ES-I3 (cell line): ENCODE results near the gene PRSS33.

Experiments
- H3K36me3 ChIP-seq: 2 replicates; pipeline ENCODE4 v1.6.1; 2013; ENCODE audit warnings: mild to moderate bottlenecking, low read length, control low read depth, moderate library complexity; ENCODE audit not compliant: insufficient read depth
- H3K4me1 ChIP-seq: 2 replicates; pipeline ENCODE4 v1.6.1; 2013; ENCODE audit warnings: mild to moderate bottlenecking, control low read depth, low read length; ENCODE audit not compliant: insufficient read depth
- H3K9ac ChIP-seq: 2 replicates; pipeline ENCODE4 v1.6.1; 2013; ENCODE audit warnings: low read depth, mild to moderate bottlenecking, low read length, moderate library complexity
- H3K9me3 ChIP-seq: 2 replicates; pipeline ENCODE4 v1.6.1; 2013; ENCODE audit warnings: mild to moderate bottlenecking, low read length, moderate library complexity; ENCODE audit not compliant: control insufficient read depth, insufficient read depth

PRSS33 gene

DNA sequence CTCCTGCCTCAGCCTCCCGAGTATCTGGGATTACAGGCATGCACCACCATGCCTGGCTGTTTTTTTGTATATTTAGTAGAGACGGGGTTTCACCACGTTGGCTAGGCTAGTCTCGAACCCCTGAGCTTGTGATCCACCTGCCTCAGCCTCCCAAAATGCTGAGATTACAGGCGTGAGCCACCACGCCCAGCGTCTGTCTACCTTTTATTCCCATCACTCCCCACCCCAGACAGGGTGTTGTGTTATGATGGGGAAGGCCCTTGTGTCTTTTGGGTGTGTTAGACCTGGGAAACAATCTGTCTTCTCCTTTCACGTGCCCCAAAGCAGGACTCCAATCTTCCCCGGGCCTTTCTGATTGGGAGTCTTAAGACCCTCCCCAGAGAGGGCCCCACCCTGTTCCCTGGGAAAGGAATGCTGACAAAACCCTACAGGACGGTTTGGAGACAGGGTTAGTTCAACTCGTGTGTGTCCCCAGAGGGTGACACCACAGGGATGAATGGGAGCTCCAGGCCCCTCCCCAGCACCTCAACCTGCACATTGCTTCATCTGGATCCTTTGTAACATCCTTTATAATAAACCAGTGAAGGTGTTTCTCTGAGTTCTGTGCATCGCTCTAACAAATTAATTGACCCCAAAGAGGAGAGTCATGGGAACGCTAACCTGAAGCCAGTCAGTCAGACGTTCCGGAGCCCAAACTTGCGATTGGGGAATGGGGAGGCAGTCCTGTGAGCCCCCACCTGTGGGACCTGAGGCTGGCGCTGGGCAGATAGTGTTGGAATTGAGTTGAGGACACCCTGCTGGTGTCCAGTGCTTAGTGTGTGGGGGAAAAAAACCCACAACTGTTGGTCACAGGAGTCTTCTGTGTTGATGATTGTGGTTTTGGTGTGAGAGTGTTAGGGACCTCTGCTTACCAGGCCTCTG is 7.1 kb downstream of the PRSS33 start:
- H3K36me3 ChIP-seq = peaks cover 2% of the 10 kb centered on the region
- no peak overlapping the region for H3K9ac ChIP-seq
- H3K4me1 ChIP-seq = peaks cover 17% of the 10 kb centered on the region; the same call in 1 of the 2 replicates
- no peaks in the 10 kb centered on the region for H3K9me3 ChIP-seq

DNA sequence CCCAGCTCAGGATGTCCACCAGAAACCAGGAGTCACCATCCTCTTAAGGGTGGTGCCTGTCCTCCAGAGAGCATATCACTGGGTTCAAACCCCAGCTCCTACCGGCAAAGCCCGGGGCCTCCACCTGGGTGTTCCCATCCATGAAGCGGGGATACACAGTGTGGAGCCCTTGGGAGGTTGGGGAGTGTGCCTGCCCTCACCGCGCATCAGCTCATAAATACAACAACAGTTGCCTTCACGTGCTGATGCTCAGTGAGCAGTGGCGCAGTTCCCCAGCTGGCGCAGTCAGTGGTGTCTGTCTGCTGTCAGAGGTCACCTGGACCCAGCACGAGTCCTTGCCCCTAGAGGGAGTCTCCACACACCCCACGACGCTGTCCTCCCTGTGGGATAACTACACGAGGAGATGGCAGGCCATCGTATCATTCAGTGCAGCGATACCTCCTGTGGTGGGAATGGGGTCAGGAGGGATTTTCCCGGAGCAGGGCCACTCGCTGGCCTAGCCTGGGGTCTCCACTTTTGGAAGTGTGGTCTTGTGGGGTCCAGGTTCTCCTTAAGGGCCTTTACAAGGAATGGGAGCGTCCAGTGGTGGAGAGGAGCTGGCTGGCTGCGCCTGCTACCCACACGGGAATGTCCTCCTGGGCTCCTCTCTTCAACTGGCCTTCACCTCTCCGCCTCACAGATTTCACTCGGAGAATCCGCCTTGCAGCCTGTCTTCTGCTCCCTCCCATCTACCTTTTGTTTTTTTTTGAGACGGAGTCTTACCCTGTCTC is 8.0 kb downstream of the PRSS33 start:
- Histone ChIP-seq H3K9me3 (no peaks in the 10 kb centered on the region), H3K9ac (no peak overlapping the region), H3K4me1 (peaks cover 17% of the 10 kb centered on the region; the same call in 1 of the 2 replicates), H3K36me3 (peaks cover 9% of the 10 kb centered on the region)

DNA sequence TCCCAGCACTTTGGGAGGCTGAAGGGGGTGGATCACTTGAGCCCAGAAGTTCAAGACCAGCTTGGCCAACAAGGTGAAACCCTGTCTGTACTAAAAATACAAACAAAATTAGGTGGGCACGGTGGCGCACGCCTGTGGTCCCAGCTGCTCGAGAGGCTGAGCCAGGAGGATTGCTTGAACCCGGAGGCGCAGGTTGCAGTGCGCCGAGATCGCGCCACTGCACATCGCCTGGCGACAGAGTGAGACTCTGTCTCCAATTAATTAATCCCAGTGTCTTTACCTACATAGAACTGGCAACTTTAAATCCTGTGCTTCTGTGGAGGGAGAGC is 8.8 kb downstream of the PRSS33 start:
- H3K36me3 ChIP-seq = peaks cover 10% of the 10 kb centered on the region
- peaks cover 17% of the 10 kb centered on the region; the same call in 1 of the 2 replicates for H3K4me1 ChIP-seq
- peak overlapping the region; percentile 99 for H3K9ac ChIP-seq
- no peaks in the 10 kb centered on the region for H3K9me3 ChIP-seq

DNA sequence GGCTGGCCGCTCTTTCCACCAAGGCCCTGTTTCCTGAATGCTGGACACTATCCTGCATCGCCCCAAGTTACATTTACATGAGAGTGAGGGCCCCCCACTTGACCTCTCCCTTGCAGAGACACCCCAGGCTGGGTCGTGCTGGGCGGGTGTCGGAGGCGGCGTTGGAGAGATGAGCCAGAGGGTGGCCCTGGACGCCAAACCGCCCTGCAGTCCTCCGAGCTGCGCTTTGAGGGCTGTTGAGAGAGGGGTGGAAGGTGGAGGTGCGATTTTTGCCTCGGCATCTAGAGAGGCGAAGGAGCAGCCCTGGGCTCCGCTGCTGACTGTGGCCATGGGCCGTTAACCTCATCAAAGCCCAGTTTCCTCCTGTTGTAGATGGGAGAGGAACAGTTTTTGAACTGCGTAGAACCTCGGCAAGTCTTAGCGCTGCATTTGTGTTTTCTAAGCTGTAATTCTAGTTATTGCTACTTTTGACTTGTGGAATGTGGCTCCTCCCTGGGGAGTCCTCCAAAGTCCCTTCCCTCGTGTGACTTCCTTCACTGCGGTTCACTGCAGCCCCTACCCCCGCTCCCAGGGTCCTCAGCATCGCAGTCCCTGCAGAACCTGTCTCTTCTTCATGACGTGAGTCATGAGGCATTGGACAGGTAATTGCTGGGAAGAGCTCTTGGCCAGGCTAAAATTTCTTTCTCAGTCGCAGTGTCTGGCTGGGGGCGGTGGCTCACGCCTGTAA is 9.3 kb downstream of the PRSS33 start:
- peak overlapping the region; percentile 99 for H3K9ac ChIP-seq
- peaks cover 13% of the 10 kb centered on the region for H3K36me3 ChIP-seq
- H3K9me3 ChIP-seq = no peaks in the 10 kb centered on the region
- H3K4me1 ChIP-seq = peaks cover 18% of the 10 kb centered on the region; the same call in 1 of the 2 replicates

DNA sequence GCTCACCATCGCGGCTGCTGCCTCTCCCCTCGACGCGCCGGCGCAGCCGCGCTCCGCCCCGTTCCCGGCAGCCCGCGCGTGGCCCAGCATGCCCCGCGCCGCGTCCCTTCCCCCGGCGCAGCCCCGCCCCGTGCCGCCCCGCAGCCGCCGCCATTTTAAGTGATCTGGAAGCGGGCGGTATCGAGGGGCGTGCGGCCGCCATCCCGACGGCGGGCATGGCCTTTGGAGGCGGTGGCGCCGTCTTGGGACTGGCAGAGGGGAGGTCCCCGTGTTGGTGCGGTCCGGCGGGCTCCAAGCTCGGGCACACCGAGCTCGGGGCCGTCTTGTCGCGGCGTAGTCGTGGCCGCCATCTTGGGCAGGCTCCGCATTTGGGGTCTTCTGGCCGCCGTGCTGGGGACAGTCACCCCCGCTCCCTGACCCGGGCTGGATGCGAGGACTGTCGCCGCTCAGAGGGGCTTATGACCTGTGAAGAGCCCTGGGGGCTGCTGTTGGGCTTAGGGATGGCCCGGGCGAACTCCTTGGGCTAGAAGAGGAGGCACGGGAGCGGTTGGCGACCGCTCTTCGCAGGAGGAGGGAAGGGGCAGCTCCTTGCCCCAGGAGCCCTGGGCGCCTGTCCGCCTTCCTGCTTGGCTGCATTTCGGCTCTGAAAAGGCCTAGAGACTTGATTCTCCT is 10.0 kb downstream of the PRSS33 start, which contains the start of gene ELOB:
Gene ELOB, minus strand, starts transcription at position 50 of the 672 bp plus-strand sequence. Its CDS starts 41 bp downstream, at position 9.
- peaks cover 19% of the 10 kb centered on the region; the same call in 1 of the 2 replicates for H3K4me1 ChIP-seq
- H3K9me3 ChIP-seq = no peaks in the 10 kb centered on the region
- peak within 1 kb of the TSS; percentile 99 for H3K9ac ChIP-seq
- H3K36me3 ChIP-seq = peaks cover 13% of the 10 kb centered on the region

DNA sequence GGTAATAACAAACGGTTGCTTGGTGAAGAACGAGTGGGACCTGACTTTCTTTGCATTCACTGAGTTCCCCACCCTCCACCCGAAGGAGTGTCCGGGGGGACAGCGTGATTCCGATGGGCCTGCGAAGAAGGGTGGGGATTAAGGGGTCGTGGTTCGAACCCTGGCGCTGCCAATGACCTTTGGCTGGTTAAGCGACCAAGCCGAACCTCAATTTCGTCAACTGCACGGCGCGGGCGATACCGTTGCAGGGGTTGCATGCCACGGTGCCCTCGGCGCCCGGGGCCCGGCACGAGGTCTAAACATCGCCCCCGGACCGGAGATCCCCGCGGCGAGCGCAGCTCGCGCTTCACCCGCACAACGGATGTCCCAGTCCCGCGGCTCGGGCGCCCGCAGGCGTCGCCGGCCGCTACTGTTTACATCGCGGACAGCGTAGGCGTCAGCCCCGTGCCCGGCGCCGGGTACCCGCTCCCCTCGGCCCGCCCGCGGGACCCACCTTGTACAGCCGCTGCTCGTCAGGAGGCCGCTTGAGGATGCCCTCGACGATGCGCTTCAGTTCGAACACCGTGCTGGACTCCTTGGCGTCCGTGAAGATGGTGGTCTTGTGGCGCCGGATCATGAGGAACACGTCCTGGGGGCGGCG is 10.7 kb downstream of the PRSS33 start:
- H3K9me3 ChIP-seq = no peaks in the 10 kb centered on the region
- H3K9ac ChIP-seq = peak overlapping the region; percentile 85
- peaks cover 19% of the 10 kb centered on the region; the same call in 1 of the 2 replicates for H3K4me1 ChIP-seq
- peaks cover 16% of the 10 kb centered on the region for H3K36me3 ChIP-seq

DNA sequence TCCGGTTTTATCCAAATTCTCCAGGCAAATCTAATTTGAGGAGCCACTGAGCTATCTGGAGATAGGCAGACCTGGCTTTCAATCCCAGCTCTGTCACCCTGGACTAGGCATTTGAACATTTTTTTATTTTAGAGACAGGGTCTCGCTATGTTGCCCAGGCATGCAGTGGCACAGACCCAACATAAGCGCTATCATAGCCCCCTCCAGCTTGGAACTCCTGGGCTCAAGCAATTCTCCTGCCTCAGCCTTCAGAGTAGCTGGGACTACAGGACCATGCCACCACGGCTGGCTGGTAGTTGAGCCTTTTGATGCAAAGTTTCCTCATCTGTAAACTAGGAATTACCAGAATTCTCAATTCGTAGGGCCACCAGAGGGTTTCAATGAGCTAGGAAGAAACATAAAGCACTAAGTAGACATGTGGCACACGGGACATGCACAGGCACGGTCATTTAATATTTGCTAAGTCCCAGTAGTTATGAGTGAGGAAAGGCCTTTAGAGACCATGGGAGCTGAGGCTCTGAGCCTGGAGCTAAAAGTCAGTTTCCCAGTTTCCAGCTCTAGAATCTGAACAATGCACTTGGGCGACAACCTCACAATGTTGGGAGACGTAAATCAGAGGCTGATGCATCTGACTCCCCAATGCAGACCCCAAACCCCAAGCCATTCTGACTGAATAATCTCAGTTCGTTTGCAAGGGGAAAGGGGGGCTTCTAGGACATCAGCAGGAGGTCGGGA is 11.4 kb downstream of the PRSS33 start:
- H3K4me1 ChIP-seq = peaks cover 19% of the 10 kb centered on the region; the same call in 1 of the 2 replicates

DNA sequence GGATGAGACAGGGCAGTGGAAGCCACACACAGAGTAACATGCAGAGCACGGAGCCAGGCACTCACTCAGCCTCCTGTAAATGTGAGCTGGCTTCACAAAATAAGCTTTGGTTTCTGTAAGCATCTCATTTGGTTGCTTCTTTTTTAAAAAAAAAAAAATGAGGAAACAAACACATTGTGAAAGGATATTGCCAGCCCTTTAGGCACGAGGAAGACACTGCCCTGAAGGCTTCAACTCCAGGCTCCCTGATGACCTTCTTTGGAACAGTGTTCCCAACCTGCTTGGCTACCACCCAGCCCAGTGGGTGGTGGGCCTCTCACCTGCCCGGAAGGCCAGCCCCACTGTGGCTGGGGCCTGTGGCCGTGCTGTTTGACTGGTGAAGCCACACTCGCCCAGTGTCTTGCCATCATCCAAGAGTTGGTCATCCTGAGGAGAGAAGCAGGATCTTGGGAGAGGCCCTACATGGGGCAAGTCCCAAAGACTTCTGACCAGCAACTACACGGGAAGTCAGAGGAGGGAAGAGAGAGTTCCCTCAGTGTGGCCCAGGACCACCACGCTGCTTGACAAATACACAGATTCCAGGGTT is 12.1 kb downstream of the PRSS33 start:
- no peaks in the 10 kb centered on the region for H3K9me3 ChIP-seq
- H3K4me1 ChIP-seq = peaks cover 16% of the 10 kb centered on the region; the same call in 1 of the 2 replicates
- peaks cover 21% of the 10 kb centered on the region for H3K36me3 ChIP-seq
- H3K9ac ChIP-seq = no peak overlapping the region

More for the DNA sequence above, 11.4 kb downstream of the PRSS33 start:
- Histone ChIP-seq H3K36me3 (peaks cover 21% of the 10 kb centered on the region), H3K9me3 (no peaks in the 10 kb centered on the region), H3K9ac (peak overlapping the region; percentile 85)

DNA sequence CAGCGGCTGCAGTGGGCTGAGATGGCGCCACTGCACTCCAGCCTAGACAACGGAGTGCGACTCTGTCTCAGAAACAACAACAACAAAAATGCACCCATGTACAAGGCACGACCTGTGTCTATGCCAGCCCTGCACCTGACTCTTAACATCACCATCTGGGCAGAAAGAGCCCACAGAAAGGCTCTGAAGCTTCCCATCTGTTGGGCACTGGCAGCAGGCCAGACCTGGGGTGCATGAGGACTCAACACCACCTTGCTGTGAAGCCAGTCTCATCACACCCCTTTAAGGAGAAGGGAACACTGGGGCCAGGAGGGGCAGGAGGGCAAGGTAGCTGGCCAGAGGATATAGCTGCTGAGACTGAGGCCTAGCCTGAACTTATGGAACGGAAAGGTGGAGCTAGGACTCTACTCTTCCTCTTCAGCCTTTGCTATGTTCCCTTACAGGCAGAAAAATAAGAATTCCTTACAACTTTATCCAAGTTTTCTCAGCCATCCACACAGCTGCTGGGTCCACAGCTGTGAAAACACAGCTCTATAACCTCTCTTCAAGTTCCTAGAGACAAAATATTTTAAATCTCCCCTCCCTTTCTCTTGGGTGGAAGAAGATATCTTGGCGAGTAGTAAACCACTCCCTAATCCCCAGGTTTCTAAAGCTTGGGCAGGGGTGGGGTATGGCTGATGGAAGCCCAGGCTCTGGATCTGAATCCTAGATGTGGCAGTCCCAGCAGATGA is 13.0 kb downstream of the PRSS33 start:
- Histone ChIP-seq H3K9me3 (no peaks in the 10 kb centered on the region), H3K9ac (no peak overlapping the region), H3K4me1 (peaks cover 12% of the 10 kb centered on the region; the same call in 1 of the 2 replicates), H3K36me3 (peaks cover 21% of the 10 kb centered on the region)

DNA sequence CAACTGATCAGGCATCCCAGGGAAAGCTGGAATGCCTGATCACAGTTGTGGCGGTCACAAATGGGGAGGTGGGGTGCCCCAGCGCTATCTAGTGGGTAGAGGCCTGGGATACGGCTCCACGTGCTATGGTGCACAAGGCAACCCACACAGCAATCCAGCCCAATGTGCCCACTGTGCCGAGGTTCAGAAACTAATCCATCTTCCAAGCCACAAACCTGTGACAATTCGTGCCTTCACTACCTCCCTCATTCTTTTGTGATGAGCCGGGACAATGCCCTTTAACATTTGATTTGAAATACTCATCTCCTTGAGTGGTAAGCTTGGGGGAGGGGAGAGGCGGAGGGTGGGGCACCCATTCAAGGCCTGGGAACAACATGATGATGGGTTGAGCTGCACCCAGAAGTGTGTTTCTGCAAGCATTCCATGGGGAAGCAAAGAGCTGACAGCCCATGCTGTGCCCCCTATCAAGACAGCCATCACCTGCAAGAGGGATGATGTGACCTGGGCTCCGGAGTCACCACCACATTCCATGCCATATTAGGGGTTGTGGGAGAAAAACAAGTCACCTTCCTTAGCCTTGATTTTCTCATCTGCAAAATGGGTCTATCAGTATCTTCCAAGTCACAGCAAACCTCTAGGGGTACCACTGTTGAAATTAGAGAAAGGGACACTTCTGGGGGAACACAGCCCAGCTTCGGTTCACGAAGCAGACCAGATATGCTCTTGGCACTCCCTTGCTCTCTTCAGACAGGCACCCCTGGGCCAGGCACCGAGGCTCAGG is 14.0 kb downstream of the PRSS33 start:
- H3K36me3 ChIP-seq = peaks cover 30% of the 10 kb centered on the region
- no peaks in the 10 kb centered on the region for H3K9me3 ChIP-seq
- H3K9ac ChIP-seq = no peak overlapping the region
- H3K4me1 ChIP-seq = peaks cover 9% of the 10 kb centered on the region; the same call in 1 of the 2 replicates

DNA sequence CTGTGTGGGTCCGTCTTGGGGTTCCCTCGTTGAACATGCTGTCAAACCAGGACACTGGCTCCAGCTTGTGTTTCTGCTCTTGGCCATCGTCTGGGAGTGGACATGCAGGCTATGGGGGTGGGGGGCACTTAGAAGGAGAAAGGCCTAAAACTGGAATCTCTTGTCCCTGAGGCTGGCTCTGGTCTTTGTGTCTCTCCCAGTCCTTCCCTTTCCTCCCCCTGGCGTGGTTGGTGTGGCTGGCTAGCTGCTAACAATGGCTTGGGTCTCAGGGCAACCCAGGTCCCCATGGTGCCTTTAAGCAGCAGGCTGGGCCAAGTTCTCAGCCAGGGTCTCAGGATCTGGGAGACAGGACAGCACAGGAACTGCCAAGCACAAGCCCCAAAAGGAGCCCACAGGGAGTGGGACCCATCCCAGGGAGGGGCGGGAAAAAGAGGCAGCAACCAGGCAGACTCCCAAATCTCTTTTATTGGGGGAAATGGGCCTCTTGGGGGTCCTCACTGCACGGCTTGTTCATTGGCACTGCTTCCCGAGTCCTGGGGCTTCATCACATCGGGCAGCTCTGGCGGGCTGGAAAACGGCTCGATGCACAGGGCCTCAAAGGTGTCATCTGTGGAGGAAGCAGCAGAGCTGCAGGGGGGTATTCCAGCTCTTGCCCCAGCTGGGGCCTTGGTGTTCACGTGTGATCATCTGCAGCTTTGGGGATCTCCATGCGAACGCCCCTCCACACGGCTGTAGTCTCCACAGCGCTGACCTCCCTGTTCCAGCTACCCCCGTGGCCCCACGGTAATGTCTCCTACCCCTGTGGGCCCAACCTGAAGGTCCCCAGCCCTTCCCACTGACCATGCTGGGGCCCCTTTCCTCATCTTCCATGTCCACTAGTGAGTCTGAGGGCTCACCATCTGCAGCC is 15.6 kb downstream of the PRSS33 start:
- Histone ChIP-seq H3K36me3 (peaks cover 45% of the 10 kb centered on the region), H3K9ac (no peak overlapping the region), H3K4me1 (peaks cover 10% of the 10 kb centered on the region; the same call in 1 of the 2 replicates), H3K9me3 (no peaks in the 10 kb centered on the region)
